Measurements from ENCODE around the gene SGTB.
"Not testable (repeated sequence)": the region's sequence is repeated elsewhere in the genome, so short reads cannot be mapped to it uniquely, and the experiment has no call there.

SGTB gene

DNA sequence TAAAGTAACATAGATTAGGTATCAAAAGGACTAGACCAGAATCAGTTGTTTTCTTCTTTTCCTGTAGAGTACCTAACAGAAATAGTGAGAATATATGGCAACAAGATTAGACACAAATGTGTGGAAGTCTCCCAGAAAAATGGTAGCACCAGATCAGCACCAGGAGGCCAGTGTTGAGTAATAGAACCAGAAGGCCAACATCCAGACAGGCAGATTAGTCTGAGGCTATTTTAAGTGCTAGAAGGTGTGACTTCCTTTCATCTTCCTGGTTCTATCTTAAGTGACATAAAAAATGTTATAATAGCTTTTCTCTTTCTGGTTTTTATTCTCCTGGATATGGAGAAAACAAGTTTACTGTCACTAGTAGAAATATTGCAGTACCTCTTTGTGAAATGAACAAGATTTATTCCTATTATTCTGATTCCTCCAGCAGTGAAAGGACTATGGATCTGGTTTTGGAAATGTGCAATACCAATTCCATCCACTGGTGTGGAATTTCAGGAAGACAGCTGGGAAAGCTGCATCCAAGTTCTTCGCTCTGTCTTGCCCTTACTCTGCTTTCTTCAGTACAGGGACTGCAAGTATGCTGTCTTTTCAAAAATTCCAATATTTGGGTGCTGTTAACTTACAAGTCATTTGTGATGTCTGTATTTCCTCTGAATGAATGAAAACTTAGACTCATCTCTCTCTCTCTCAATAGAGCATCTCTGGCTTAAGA, 57.9 kb downstream of the SGTB start:
- DNase-seq (ENCODE audit: low spot score in 2 of 2) (no peak), ATAC-seq (no peak)
- Mint-ChIP-seq H3K27ac (peak overlapping the region; percentile 76), H3K9me3 (no peaks in the 10 kb centered on the region), H3K4me3 (no peak overlapping the region), H3K4me1 (no peaks in the 10 kb centered on the region), H3K36me3 (peaks cover 72% of the 10 kb centered on the region)

DNA sequence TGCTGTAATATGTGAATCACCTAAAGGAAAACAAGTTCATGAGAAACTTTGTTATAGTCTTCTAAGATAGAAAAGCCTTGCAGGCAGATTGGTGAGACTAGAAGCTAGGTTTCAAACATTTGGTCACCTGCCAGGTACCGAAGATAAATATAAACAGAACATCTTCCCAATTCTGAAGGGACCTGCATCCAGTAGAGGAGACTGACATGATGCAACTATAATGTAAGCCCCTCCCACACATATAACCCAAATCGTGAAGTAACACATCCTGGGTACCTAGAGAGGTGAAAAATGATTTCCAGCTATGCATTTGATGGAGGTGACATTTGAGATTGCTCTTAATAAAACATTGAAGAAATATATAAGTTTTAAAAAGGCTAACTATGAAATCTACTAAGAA, 67.2 kb downstream of the SGTB start:
- Mint-ChIP-seq H3K9me3 (no peaks in the 10 kb centered on the region), H3K4me3 (no peak overlapping the region), H3K27ac (no peak overlapping the region), H3K4me1 (no peaks in the 10 kb centered on the region), H3K36me3 (peaks cover 65% of the 10 kb centered on the region)
- DNase-seq (ENCODE audit: low spot score in 2 of 2) (no peak), ATAC-seq (no peak)

DNA sequence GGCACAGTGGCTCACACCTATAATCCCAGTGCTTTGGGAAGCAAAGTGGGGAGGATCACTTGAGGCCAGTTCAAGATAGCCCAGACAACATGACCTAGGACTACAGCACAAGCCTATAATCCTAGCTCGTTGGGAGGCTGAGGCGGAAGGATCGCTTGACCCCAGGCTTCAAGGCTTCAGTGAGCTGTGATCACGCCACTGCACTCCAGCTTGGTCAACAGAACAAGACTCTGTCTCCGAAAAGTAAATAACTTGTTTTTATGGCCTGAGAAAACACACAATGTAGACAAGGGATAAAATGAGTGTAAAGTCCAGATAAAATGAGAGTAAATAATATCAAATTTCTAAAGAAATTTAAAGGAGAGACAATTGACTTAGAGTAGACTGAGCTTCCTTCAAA, 70.8 kb downstream of the SGTB start:
- Mint-ChIP-seq H3K4me1 (no peaks in the 10 kb centered on the region), H3K27ac (no peak overlapping the region), H3K4me3 (no peak overlapping the region), H3K9me3 (no peaks in the 10 kb centered on the region), H3K36me3 (peaks cover 81% of the 10 kb centered on the region)
- ATAC-seq (no peak), DNase-seq (ENCODE audit: low spot score in 2 of 2) (no peak)

DNA sequence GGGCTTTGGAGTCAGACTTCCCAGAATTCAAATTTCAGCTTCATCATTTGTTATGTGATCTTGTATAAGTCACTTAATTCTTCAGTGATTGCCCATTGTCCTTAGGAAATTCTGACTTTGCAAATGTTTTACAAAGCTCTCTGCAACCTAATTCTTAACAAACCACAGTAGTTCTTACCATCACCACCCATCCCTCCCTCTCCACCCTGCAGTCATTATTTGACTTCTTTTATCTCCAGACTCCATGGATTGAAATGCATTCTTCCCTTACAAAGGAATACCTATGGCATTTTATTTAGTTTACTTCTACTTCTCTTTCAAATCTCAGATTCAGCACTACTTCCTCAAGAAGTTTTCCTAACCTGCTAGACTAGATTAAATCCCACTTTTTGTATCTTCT, 74.0 kb downstream of the SGTB start:
- no peaks in the 10 kb centered on the region for H3K9me3 Mint-ChIP-seq
- H3K36me3 Mint-ChIP-seq = peaks cover 70% of the 10 kb centered on the region
- H3K4me1 Mint-ChIP-seq = no peaks in the 10 kb centered on the region
- H3K27ac Mint-ChIP-seq = peak overlapping the region; percentile 4
- H3K4me3 Mint-ChIP-seq = no peak overlapping the region
- ATAC-seq (no peak), DNase-seq (ENCODE audit: low spot score in 2 of 2) (no peak)

DNA sequence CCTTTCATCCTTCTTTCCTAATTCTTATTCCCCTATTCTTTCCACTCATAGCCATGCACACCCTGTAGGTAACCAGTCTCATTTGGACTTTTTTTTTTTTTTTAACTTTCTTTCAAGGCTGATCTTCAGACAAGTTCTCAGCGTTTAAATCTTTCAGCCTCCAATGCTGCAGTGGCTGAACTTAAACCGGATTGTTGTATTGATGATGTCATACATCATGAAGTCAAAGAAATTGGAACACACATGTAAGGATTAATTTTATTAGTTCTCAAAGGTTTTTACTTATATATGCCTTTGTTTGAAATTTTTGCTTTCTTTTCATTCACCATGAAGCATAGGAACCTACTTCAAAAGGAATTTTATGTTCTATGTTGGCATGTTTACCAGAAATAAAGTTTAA, 75.0 kb downstream of the SGTB start:
- no peak for ATAC-seq
- no peak overlapping the region for H3K27ac Mint-ChIP-seq
- H3K9me3 Mint-ChIP-seq = no peaks in the 10 kb centered on the region
- H3K4me1 Mint-ChIP-seq = no peaks in the 10 kb centered on the region
- H3K4me3 Mint-ChIP-seq = no peak overlapping the region
- DNase-seq (ENCODE audit: low spot score in 2 of 2) = no peak
- peaks cover 68% of the 10 kb centered on the region for H3K36me3 Mint-ChIP-seq

DNA sequence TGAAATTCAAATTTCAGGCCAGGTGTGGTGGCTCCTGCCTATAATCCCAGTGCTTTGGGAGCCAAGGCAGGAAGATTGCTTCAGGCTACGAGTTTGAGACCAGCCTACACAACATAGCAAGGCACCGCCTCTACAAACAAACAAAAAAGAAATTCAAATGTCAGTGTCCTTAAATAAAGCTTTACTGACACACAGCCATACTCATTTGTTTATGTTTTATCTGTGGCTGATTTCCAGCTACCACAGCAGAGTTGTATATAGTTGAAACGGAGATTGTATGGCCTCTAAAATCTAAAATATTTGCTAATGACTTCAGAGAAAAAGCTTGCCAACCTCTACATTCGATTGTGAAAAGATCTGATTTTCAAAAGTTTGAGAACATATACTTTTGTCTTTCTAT, 81.7 kb downstream of the SGTB start:
- no peak overlapping the region for H3K4me3 Mint-ChIP-seq
- no peaks in the 10 kb centered on the region for H3K9me3 Mint-ChIP-seq
- no peaks in the 10 kb centered on the region for H3K4me1 Mint-ChIP-seq
- no peak for DNase-seq (ENCODE audit: low spot score in 2 of 2)
- ATAC-seq = no peak
- H3K27ac Mint-ChIP-seq = no peak overlapping the region
- H3K36me3 Mint-ChIP-seq = peaks cover 76% of the 10 kb centered on the region

DNA sequence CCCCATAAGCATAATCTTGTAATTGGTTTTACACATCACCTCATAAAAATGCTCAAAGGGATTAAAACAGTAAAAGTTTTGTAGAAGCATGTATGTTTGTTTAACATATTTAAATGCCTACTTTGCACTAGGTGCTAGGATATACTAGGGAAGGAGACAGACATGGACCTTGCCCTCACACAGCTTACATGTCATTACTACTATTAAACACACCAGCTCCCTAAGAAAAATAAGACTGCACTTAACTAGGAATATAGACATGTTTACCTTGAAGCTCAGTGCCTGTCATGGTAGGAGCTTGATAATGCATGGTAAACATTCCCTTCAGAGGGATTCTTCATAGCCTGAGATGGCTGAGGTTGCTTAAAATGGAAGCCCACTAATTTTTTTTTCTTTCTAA, 90.9 kb downstream of the SGTB start:
- ATAC-seq = no peak
- DNase-seq (ENCODE audit: low spot score in 2 of 2) = no peak
- Mint-ChIP-seq H3K4me1 (peaks cover 3% of the 10 kb centered on the region), H3K36me3 (peaks cover 51% of the 10 kb centered on the region), H3K4me3 (no peak overlapping the region), H3K27ac (no peak overlapping the region), H3K9me3 (no peaks in the 10 kb centered on the region)

DNA sequence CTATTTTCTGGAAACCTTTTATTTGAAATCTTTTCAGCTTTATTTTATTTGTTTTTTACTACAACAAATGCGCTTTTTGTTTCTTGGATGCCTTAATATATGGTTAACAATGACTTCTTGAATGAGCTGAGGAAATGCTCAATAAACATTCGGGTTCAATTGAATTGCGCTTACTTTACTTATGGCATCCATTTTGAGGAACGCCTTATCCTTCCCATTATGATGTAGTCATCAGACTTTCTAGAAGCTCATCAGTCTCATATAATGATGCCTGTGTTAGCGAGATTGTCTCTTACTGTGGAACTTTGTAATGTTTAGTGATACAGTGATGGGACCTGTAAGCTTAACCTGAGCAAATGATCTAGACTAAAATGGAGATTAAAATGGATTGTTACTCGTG, 96.2 kb downstream of the SGTB start:
- ATAC-seq (no peak), DNase-seq (ENCODE audit: low spot score in 2 of 2) (no peak)
- Mint-ChIP-seq H3K4me3 (peak overlapping the region; percentile 90), H3K4me1 (peaks cover 22% of the 10 kb centered on the region), H3K9me3 (no peaks in the 10 kb centered on the region), H3K36me3 (peaks cover 60% of the 10 kb centered on the region), H3K27ac (peak overlapping the region; percentile 97)

DNA sequence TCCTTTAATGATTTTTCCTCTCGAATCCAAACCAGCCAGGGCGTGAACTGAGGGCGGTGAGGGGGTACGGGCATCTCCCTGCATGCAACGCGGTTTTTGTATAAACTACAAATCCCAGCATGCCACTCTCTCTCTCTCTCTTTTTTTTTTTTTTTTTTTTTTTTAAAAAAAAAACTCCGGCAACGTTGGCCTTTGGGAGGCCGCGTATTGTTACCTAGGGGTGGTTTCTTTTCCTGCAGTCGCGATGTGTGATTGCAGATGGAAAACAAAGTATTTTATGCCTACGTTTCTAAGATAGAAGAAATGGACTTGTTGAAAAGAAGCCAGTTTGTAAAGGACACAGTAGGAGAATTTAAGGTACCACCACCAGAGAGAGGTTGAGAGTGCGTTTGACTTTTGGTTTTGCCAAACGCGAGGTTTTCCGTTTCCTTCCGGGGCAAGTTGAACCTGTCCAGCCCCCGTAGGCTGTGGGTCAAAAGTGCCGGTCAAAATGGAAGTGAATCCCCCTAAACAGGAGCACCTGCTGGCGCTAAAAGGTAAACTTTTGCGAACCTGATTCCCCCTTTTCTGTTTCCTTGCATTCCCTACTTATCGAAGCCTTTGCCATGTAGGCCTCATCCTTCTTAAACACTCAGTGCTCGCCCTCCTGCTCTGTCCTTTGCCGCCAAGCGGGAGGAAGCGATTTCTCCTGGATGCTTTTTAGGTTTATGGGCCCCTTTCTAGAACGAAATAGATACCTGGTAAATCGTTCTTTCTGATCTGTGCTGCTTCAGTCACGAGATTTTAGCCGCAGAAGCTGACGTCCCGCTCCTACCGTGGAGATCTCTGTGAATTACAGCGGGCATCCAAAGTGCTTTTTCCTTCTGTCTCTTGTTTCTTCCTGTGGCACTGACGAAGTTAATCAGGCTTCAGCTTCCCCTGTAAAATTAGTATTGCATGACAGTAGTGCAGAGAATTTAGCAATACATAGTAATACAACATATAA, 97.0 kb downstream of the SGTB start, which contains the start of the genes SHLD3 and TRAPPC13:
TSS of gene SHLD3 (plus strand) at position 457 of the 985 bp plus-strand sequence. CDS start 4,561 bp downstream, outside the sequence.
TSS of gene TRAPPC13 (plus strand) at position 457 of the 985 bp plus-strand sequence. CDS start at position 491, 34 bp downstream.
- peak; percentile 52 to 86 for DNase-seq (ENCODE audit: low spot score in 2 of 2)
- H3K9me3 Mint-ChIP-seq = no peaks in the 10 kb centered on the region
- peaks cover 58% of the 10 kb centered on the region for H3K36me3 Mint-ChIP-seq
- H3K27ac Mint-ChIP-seq = peak within 1 kb of the TSS; percentile 97
- H3K4me1 Mint-ChIP-seq = peaks cover 22% of the 10 kb centered on the region
- peak; percentile 87 for ATAC-seq
- H3K4me3 Mint-ChIP-seq = peak within 1 kb of the TSS; percentile 90

DNA sequence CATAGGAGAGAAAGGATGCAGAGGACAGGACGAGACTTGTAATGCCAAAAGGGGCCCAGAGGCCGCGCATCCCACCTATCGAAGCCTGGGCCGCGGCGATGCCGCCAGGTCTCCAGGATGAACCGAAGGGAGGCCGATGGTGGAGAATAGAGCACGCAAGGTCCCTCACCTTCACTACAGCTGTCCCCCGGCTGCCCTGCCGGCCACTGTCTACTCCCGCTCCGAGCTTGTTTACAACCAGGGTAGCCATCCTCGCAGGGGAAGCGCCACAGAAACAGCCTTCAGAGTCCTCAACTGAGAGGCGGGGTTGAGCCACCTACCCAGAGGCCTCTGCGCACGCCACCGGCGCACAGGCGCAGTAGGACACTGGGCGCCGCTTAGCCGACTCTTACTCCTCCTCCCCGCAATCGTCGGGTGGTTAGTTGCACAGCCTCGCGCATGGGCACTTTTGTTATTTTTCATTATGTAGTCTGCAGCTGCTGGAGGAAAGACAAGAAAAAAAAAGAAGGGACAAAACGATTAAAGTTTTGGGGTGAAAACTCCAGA, 97.8 kb downstream of the SGTB start, which contains the start of gene TRIM23:
TSS of gene TRIM23 (minus strand) at position 309 of the 546 bp plus-strand sequence. CDS start at position 250, 59 bp downstream.
- Mint-ChIP-seq H3K27ac (peak within 1 kb of the TSS; percentile 97), H3K36me3 (peaks cover 57% of the 10 kb centered on the region), H3K9me3 (no peaks in the 10 kb centered on the region), H3K4me1 (peaks cover 25% of the 10 kb centered on the region), H3K4me3 (peak within 1 kb of the TSS; percentile 90)
- ATAC-seq (peak; percentile 98), DNase-seq (ENCODE audit: low spot score in 2 of 2) (peak; percentile 77 to 93)

DNA sequence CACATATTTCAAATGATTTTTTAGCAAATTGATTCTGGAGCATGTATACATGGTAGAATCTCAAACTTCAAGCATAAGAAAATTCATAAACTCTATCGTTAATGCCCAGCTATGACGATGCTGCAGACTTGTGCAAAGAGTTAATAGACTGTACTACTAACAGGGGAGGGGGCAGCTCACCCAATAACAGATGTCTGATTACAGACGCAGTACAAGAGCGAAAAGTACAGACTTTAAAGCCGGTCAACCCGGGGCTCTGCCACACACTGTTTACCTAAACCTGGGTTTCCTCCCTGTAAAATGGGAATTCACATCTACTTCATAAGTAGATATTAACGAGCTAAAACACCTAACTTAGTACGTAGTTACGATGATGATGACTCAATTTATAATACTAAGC, 98.4 kb downstream of the SGTB start:
- no peak for DNase-seq (ENCODE audit: low spot score in 2 of 2)
- H3K36me3 Mint-ChIP-seq = peaks cover 51% of the 10 kb centered on the region
- H3K9me3 Mint-ChIP-seq = no peaks in the 10 kb centered on the region
- peak overlapping the region; percentile 90 for H3K4me3 Mint-ChIP-seq
- H3K4me1 Mint-ChIP-seq = peaks cover 29% of the 10 kb centered on the region
- H3K27ac Mint-ChIP-seq = peak overlapping the region; percentile 97
- ATAC-seq = no peak

DNA sequence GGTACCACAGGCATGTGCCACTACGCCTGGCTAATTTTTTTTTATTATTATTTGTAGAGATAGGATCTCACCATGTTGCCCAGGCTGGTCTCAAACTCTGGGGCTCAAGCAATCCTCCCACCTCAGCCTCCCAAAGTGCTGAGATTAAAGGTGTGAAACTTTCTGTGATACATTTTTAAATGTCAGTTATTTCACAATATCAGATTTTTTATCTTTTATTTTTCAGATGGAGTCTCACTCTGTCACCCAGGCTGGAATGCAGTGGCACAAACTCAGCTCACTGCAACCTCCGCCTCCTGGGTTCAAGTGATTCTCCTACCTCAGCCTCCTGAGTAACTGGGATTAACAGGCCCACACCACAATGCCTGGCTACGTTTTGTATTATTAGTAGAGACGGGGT, 99.9 kb downstream of the SGTB start:
- peak overlapping the region; percentile 90 for H3K4me3 Mint-ChIP-seq
- H3K27ac Mint-ChIP-seq, ATAC-seq: not testable (repeated sequence)

DNA sequence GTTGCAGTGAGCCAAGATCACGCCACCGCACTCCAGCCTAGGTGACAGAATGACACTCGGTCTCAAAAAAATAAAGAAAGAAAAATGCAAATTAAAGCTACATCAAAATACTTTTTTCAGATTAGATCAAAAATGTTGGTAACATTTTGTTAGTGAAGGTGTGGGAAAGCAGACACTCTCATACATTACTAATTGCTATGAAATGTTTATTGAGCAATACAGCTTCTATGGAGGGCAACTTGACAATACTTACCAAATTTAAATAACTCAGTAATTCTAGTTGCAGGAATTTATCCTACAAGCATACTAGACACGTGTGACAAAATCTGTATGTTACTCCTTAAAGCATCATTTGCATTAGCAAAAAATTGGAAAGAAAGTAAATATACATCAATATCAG, 101.9 kb downstream of the SGTB start:
- DNase-seq (ENCODE audit: low spot score in 2 of 2) (no peak), ATAC-seq (no peak)
- no peaks in the 10 kb centered on the region for H3K9me3 Mint-ChIP-seq
- H3K27ac Mint-ChIP-seq = no peak overlapping the region
- H3K4me3 Mint-ChIP-seq = no peak overlapping the region
- peaks cover 63% of the 10 kb centered on the region for H3K36me3 Mint-ChIP-seq
- H3K4me1 Mint-ChIP-seq = peaks cover 22% of the 10 kb centered on the region

More for the DNA sequence above, 99.9 kb downstream of the SGTB start:
- Mint-ChIP-seq H3K4me1 (peaks cover 29% of the 10 kb centered on the region), H3K36me3 (peaks cover 53% of the 10 kb centered on the region)
- DNase-seq (ENCODE audit: low spot score in 2 of 2); H3K9me3 Mint-ChIP-seq: not testable (repeated sequence)

Measured in stimulated activated effector memory CD8-positive, alpha-beta T cell treated with anti-CD3 and anti-CD28 coated beads, Interleukin-12 subunit alpha, Interleukin-12 subunit beta, amount 100 ng/mL, for 72 hours (primary cell).